Fibroblast of peridontal ligament (primary cell): ENCODE data around the gene ZNF474.

Experiments used
- DNase-seq: peaks from one replicate; pipeline ENCODE4 v3.0.0-alpha.2; 2010; ENCODE audit errors: extremely low read depth

Gene ZNF474

DNA sequence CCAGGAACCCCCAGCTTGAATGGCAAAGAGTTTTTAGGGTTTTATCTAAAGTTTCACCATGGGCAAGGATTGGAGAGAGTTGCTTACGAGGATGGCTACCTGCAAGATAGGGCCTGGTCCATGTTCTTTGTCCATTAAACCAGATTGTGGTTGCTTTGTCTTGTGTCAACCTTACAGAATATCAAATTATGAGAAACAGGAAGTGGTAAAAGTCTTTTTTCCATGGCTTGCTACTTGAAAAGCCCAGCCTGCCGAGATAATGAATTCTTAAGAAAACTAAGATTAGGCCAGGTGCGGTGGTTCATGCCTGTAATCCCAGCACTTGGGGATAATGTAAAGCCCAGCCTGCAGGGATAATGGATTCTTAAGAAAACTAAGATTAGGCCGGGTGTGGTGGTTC is 24.4 kb downstream of the ZNF474 start:
- no peak for DNase-seq

DNA sequence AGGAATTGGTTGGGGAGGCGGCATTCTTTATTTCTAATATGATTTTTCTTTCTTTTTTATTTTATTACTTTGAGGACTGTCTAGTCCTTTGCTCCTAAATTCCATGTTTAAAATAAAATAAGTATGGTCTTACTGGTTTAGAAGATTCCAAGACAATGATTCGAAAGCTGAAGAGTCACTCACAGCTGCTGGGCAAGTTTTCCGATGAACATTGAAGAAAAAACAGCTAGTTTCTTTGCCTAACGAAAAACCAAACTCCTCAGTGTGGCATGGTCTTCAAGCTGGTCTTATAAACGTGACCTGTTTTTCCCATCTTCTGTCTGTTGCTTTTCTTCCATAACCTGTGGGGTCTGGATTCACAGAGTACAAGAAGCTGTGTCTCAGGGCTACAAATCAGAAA is 25.1 kb downstream of the ZNF474 start:
- peak; percentile 73 for DNase-seq

DNA sequence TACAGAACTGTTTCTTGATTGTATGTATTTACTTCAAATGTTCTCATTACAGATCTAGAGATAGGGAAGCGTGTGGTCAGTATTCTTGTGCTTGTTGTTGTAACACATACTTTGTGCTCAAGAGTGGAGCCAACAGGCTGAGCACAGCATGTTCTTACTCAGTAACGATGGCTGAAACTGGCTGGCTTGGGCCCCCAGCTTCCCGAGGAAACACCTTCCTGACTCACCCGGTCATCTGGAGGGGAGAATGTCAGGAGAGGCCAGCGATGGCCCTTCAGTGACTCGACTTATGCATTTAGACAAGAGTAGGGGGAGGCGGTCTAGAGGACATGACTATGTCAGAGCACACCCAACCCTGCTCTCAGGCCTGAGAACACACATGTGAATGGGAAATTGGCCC is 25.6 kb downstream of the ZNF474 start:
- DNase-seq: peak; percentile 63

DNA sequence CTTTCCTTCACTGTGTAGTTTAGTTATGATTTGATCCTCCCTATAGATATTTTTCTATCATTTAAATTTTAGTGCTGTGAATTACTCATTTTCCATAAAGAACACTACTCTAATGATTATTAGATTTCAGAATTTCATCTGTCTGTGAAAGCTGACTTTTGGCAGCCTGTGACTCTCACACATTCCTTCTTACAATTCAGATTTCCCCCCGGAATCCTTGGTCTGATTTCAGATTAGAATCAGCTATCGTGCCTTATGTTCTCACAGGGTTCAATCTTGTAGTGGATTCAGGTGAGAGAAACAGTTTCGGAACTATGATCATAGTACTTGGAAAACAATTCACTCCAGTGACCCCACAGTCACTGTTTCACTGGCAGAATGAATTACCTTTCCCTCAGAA is 26.2 kb downstream of the ZNF474 start:
- no peak for DNase-seq

DNA sequence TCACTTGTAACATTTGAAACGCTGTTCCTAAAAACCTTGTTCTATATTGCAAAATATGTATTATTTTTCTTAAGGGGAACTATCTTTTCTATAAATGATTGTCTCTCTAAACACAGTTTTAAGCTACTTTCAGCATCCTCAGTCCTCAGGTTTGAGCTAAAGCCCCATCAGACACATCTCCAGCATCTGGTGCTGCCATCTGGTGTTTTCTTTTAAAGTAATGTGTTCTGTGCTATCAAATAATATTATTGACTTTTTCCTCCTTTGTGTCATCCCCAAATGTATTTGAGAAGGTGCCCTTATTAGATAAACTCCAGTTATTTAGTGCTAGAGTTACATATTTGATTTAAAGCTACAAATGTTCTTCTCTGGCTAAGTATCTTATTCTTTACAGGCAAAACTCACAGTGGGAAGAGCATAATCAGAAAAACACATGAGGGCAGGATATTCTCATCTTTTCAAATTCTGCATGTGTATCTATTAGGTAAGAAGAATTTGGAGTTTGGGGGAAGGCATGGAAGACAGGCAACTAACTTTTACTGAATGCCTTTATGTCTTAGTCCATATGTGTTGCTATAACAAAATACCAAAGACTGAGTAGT is 27.5 kb downstream of the ZNF474 start:
- DNase-seq: peak; percentile 86

DNA sequence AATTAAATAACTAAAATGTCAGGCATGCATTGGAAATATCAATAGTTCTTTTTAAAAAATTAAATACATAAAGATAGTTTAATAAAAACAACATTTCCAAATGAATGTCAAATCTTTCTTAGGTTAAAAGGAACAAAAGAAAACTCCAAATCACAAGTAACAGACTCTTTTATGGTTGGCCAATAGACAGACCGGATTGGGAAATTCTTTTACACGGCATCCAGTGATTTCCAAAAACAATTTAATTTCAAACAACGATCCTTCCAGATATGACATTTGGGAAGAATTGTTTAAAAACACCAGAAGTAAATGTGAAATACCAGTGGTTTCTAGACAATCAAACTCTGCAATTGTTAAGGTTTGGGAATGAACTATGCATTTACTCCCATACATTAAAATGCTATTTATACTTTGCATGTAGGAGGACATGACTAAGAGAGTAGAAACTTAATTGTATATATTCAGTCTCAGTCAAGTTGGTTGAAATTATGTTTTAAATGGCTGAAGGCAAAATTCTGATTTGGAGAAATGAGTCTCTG is 32.8 kb downstream of the ZNF474 start:
- DNase-seq: peak; percentile 79

DNA sequence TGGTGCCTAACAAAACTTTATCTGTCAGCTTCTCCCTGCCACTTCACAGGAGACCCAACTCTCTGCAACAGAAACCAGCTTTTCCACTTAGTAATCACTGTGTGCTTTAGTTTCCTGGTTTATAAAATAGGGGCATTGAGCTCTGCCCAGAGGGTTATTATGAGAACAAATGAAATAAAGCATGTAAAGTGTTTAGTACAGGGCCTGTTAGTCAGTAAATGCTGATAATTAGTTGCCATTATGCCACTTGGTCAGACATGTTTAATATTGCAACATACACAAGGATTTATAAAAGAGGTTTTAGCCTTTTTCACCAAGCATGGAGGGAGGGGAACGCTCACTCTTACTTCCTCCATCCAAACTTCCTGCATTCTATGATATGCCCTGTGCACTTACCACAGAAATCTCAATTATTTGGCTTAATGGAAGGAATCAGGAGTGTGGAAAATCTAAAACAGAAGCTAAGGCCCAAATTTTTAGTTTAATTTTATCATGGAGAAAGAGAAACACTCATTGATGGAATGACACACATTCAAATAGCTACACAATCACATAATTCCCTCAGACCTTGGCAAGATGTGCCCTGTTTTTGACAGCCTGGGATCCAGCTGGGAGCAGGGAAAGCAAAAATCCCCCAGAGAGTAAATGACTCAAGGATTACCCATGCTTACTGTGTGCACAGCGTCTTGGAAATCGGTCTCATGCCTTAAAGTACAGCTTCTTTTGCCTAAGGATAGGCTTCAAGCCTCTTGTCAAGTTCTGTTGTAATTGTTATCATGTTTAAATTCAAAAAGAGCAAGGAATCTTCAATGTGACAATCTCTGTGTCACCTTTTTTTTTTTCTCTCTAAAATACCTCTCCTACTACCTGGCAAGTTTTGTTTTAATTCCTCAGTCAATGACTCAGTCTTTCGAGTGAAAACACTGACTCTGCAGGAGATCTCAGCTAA is 34.0 kb downstream of the ZNF474 start:
- peak; percentile 97 for DNase-seq

DNA sequence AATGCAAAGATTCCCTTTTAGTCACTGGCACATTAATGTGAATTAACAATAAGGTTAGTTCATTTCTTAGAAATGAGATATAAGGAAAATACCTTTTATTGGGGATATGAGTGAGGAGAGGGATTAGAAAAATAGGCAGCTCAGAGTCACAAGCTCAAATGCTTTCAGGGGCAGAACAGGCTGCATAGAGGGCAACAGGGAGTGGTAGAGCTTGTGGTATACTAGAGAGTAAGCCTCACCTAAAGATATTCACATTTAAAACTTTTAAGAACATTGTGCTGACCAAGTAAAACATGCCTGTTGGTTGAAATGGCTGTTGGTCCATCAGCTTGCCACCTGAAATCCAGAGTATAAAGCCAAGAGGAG is 34.7 kb downstream of the ZNF474 start:
- no peak for DNase-seq

DNA sequence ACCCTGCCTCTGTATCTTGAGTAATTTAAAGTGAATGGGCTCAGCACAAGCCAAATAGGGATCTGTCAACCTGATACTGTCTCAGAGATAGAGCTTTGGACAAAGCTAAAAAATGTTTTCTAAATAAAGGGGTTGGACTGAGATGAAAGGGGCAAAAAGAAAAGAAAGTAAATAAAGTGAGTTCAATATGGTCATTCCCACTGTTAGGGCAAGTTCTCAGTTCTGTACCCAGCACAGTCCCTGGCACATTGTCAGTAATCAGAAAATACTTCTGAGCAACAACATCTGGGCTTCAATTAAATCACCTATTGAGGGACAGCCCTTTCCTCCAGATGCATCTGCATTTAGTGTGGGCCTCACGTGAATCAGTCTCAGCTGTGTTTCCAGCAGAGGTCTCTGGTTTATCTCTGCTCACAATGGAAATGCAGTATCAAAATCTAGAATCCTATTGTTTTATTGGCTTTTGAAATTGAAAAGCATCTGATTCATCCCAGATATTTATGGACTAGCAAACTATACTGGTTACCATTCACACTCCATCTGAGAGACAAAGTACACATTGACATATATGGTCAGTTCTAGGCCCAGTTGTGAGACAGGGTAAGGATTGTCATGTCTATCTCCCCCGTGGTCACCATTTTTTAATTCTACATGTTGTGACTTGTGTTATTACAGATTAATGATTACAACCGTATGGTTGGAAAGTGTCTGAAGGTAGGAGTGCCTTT is 35.6 kb downstream of the ZNF474 start:
- no peak for DNase-seq

DNA sequence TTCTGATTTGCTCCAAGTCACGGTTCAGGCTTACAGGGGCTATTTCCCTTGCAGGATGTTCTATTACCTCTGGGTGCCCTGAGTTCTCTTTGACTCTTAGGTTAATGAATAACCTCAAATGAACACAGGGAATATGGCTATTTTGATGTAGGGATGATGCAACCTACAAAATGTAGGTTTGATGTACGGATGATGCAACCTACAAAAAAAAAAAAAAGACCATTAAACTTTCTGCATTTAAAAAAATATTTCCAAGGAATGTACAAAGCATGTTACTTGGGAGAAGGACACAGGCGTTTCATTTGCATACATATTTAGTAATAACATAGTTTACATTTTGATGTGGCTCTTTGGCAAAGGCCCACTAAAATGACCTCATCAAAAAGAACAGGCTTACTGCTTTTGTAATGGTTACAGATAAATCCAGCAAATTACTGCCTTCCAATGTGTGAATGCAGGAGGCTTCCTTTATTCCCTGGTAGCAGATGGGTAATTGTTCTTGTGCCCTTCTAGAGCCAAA is 36.3 kb downstream of the ZNF474 start:
- peak; percentile 81 for DNase-seq

DNA sequence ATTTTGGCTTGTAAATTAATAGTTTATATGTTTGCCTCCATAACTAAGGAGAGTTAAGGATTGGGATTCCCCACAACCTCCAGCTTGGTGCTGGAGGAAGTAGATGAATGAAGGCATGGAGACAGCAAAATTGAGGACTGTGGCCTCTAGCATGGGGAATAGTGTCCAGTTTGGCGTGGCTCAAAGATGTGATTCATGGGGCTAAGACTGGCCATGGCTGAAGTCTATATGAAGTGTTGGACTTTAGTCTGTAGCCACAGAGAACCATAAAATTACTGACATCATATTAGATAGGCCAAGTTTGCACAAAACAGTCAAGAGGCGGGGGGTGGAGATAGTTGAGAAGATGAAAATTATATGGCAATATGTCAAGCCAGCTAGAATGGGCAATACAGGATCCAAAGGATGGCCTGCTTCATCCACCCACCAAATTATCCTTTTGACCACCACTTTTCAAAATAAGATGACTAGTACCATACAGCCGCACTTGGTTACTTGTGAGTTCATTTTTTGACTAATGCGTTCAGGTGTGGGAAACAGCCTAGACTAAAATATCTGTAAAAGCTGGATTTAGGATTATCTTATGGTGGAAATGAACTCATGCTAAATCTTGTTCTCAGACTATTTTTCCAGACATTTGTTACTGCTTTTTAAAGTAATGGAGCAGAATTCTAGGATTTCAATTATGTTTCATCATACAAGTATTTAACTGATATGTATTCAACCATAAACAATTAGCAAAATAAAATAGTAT is 40.2 kb downstream of the ZNF474 start:
- no peak for DNase-seq

DNA sequence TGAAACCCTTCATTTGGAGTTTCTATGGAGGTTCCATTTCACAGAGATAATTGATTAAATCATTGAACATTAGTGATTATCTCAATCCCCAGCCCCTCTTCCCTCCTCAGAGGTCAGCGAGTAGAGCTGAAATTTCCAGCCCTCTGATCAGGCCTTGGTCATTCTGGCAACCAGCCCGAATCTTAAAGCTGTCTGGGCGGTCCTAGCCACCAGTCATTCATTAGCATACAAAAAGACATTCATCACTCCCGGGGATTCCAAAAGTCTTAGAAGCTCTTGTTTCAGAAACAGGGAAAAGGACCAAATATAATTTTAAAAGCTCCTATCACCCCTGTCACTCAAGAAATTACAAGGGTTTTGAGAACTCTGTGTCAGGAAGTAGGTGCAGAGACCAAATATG is 41.3 kb downstream of the ZNF474 start:
- DNase-seq: peak; percentile 33

DNA sequence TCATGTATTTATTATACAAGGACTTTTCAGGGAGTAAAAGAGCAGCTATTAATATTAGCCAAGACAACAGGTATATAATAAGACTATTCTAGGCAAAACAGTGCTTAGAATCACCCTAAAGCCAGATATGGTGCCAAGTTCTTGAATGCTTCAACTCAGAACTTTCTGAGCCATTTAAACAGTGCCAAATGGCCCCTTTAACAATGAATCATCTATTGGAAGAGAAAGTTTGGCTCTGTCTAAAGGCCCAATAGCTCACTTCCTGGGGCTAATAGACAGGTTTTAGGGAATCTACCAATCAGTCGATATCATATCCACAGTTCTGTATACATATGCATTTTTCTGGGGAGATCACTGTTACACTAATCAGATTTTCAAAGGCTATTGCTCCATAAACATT is 42.9 kb downstream of the ZNF474 start:
- DNase-seq: peak; percentile 67

DNA sequence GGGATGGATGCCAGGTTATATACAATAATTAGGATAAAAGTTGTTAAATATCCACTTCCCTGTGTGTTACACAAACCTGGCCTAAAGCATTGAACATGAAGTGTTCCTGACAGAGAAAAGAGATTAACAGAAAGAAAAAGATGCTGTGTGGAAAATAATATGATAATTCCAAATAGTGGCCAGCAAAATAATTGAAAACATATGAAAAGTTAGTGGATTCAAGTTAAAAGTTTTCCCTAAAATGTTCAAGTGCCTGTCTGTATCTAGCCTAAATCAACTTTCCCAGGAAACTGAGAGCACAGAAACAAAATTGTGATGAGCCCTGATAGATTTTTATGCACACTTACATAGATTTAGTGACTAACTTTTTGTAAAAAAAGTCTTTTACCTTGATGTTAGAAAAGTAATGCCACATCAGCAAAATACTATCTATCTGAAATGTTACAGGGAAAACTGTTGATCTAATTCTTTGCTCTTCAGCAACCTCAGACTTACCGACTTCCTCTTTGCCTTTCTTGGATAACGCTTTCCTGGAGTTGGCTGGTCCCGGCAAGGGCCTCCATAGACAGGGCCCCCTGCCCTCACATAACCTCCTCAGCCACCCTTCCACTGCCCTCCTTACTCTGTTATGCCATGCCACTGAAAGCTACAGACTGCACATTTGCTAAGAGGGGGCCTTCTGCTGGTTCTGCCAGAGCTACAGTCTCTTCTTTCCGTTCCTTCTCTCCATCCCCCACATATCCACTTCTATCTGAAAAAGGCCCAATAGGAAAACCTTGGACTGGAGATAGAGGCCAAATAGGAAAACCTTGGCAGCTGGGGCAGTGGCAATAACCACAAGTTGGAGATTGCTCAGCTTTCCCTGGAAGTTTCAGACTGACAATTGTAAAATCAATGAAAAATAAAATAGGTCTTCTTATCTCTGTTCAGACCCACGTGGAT is 44.4 kb downstream of the ZNF474 start:
- DNase-seq: peak; percentile 54

DNA sequence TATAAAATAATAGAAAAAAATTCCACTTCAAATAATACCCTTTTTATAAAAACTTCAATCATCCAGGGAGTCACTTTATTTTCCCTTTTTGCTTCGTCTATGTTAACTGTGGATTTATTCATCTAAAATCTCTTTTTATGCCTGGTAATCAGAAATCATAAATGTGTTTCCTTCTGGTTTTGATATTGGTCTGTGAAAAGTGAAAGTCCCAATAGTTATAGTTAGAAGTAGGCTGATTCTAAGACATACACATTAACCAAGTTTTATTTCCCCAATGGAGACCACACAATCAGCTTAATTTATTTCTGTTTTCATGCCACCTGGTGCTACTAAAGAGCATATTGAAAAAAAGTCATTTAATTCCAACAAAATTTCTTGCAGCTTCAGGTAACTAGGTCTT is 45.7 kb downstream of the ZNF474 start:
- no peak for DNase-seq

DNA sequence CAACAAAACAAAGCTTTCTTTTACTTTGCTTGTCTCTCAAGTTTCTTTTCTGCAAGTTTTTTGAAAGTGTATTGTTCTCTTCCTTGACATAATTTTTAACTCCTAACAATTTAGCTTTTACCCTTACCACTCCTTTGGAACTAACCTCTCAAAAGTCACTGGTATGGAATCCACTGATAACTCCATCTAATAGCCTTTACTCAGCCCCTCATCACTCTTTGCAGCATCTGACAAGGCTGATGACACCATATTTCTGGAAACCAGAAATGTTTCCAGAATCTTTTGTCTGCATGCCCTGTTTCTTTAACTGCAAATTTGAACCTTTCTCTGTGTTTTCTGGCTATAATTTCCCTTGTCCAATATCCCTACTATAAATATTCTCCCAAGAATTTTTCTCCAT is 46.5 kb downstream of the ZNF474 start:
- DNase-seq: no peak

DNA sequence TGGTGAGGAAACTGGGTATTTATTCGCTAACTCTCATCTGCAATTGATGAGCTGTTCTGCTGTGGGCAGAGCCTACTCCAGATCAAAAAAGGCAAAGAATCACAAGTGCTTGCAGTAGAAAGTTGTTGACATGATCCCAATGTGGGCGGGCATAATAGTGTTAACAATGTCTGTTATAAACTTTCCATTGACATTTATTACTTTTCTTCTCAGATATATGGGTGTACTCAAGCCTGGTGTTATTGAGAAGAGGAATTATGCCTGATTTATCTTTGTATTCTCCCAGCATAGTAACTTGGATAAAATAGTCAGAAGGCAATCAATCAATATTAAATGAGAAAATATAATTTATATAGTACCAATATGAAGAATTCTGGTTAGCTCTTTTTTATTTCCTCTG is 47.8 kb downstream of the ZNF474 start:
- DNase-seq: no peak

DNA sequence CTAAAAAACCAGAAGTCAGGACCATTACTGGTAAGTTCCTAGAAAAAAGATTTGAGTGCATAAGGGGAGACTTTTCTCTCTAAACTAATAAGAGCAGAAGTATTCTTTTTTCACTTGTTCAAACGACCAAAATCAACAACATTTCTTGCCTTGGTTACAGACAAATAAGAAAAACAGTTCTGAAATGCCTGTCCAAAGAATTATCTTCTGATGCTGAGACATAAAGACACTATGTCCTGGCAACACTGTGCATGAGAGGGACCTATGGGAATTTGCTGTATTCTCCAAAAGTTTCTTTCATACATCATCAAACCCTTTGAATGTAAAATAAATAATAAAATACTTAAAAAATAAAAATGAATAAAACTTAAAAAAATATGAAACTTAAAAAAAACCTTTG is 50.4 kb downstream of the ZNF474 start:
- DNase-seq: no peak

DNA sequence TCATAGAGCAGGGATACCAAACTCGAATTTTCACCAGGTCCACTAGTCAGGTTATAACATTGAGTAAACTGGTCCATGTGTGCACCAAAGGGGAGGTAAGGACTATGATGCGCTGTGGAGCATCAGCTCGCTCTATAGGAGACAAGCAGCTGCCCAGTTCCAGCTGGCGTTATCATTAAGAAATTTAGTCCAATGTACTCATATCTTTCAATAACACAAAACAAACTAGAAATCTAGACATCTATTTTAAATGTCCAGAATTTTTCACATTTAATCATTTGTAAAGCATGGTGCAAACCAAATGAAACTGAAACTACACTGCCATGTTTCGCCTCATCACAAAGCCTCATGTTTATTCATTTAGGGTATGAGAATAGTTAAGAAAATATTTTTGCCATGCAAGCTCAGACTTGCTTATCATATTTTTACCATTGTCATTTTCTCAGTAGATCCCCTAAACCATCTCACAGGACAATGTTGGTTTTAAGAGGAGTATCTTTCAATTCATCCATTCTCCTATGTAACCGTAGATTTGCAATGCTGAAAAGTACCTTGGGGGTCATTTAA is 50.9 kb downstream of the ZNF474 start:
- DNase-seq: no peak
